Body of pancreas (tissue), 4 donors: ENCODE data around the gene FYB2.

Experiments used
- POLR2A ChIP-seq, 3 donors: fragments of 450-650 bp; IDR thresholded peaks; one replicate each; pipeline ENCODE4 v1.6.1; 2016; ENCODE audit warnings: antibody characterized with exemption in 3 of 3, mild to moderate bottlenecking in 2 of 3
- TF ChIP-seq, protein P1 (sequence below), 7 experiments: fragments of 450-650 bp in 4 of 7; fragments of 200-600 bp in 3 of 7; sonication (generic) in 3 of 7; IDR thresholded peaks; one replicate each; pipeline ENCODE4 v1.5.1; 2016 to 2019; ENCODE audit warnings: antibody characterized with exemption in 7 of 7

DNA sequence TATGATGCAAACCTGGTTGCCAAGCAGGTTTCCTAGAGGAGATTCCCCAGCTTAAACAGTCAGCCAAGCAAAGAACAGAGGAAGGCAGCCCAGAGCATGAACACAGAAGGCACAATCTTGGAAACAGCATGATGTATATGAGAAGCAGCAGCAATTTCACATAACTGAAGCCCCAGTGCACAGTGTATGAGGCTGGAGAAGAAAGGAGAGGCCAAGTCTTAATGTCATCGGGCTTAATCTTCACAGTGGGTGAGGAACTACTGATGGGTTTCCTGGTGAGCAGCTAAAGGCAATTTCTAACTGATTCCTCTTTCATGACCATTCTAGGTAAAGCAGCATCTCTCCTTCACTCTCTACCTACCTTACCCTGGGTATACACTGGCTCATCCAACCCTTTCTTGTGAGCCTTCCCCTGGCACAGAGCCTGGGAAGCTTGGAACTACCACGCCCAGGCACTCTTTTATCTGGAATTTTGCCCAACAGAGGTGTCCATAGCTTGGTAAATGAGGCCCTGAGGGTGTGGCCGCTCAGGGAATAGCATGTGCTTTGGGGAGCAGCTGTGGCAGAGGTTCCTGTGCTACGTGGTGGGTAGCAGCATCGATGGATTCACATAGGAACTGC, 22.0 kb downstream of the FYB2 start:
- TF ChIP-seq, protein P1, sequence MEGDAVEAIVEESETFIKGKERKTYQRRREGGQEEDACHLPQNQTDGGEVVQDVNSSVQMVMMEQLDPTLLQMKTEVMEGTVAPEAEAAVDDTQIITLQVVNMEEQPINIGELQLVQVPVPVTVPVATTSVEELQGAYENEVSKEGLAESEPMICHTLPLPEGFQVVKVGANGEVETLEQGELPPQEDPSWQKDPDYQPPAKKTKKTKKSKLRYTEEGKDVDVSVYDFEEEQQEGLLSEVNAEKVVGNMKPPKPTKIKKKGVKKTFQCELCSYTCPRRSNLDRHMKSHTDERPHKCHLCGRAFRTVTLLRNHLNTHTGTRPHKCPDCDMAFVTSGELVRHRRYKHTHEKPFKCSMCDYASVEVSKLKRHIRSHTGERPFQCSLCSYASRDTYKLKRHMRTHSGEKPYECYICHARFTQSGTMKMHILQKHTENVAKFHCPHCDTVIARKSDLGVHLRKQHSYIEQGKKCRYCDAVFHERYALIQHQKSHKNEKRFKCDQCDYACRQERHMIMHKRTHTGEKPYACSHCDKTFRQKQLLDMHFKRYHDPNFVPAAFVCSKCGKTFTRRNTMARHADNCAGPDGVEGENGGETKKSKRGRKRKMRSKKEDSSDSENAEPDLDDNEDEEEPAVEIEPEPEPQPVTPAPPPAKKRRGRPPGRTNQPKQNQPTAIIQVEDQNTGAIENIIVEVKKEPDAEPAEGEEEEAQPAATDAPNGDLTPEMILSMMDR (IDR thresholded peaks at IDR 0.05) = no peak
- TF ChIP-seq POLR2A (IDR thresholded peaks at IDR 0.05) = no peak
